Panc1 (cell line): ENCODE data around the gene ZCCHC2.

Experiments used
- CTCF ChIP-seq: fragments of 450-650 bp; IDR thresholded peaks from 2 replicates; pipeline ENCODE4 v1.5.1; 2017; ENCODE audit warnings: mild to moderate bottlenecking
- POLR2AphosphoS5 ChIP-seq: IDR thresholded peaks from 2 replicates; pipeline ENCODE4 v1.6.1; 2012; ENCODE audit warnings: mild to moderate bottlenecking, low read depth, low read length, moderate library complexity
- REST ChIP-seq, 2 experiments: IDR thresholded peaks; 2 replicates each; pipeline ENCODE4 v1.6.1; 2011 to 2012; ENCODE audit warnings: low read depth in 2 of 2, control low read depth in 1 of 2, low read length in 1 of 2, mild to moderate bottlenecking in 1 of 2, moderate library complexity in 1 of 2; ENCODE audit not compliant: insufficient read depth in 1 of 2
- SIN3A ChIP-seq: IDR thresholded peaks from 2 replicates; pipeline ENCODE4 v1.6.1; 2012; ENCODE audit warnings: low read depth, mild to moderate bottlenecking, low read length, moderate library complexity, borderline replicate concordance; ENCODE audit not compliant: insufficient read depth
- TCF7L2 ChIP-seq: IDR thresholded peaks from 2 replicates; pipeline ENCODE4 v1.6.1; 2011; ENCODE audit warnings: mild to moderate bottlenecking, low read depth, low read length, inconsistent platforms

GRCh38 chr18:62512532-62512931, 10.3 kb upstream of the ZCCHC2 start:
- no peak for TF ChIP-seq CTCF
- TF ChIP-seq POLR2AphosphoS5: no peak
- TF ChIP-seq REST (IDR thresholded peaks at IDR 0.05; ENCODE audit: insufficient read depth in 1 of 2, low read depth in 2 of 2, low read length in 1 of 2): no peak
- no peak for TF ChIP-seq SIN3A
- no peak for TF ChIP-seq TCF7L2
